HK-2 (cell line): ENCODE data around the gene TAF12.
"Not testable (repeated sequence)": the region's sequence is repeated elsewhere in the genome, so short reads cannot be mapped to it uniquely, and the experiment has no call there.

Experiments
- DNase-seq: peaks from one replicate; pipeline ENCODE4 v3.0.0-alpha.2; 2018; ENCODE audit not compliant: unreplicated experiment

TAF12 gene

GRCh38 chr1:28642847-28643635 lies at the start of gene TAF12:
Gene TAF12 (minus strand): TSS chr1:28643067. CDS start chr1:28622081, 20,986 bp downstream.
- peak; percentile 95 for DNase-seq

- not testable (repeated sequence) for DNase-seq
Measured at GRCh38 chr1:28691627-28692026, 48.8 kb upstream of the TAF12 start.

GRCh38 chr1:28684937-28685336 lies 42.1 kb upstream of the TAF12 start:
- DNase-seq: no peak

GRCh38 chr1:28682840-28683239 lies 40.0 kb upstream of the TAF12 start:
- DNase-seq: no peak

GRCh38 chr1:28680151-28680550 lies 37.3 kb upstream of the TAF12 start:
- DNase-seq: no peak

- no peak for DNase-seq
Measured at GRCh38 chr1:28675924-28676257, 33.0 kb upstream of the TAF12 start.

GRCh38 chr1:28672971-28673370 lies 30.1 kb upstream of the TAF12 start:
- not testable (repeated sequence) for DNase-seq

- no peak for DNase-seq
Measured at GRCh38 chr1:28671254-28671780, 28.4 kb upstream of the TAF12 start.

- peak; percentile 45 for DNase-seq
Measured at GRCh38 chr1:28668956-28669723, 26.3 kb upstream of the TAF12 start.

- DNase-seq: peak; percentile 84
Measured at GRCh38 chr1:28668191-28668955, 25.5 kb upstream of the TAF12 start, which contains the start of gene GMEB1. Gene GMEB1 (plus strand): TSS chr1:28668784. CDS start chr1:28683613, 14,829 bp downstream.

- DNase-seq: no peak
Measured at GRCh38 chr1:28666806-28667205, 23.9 kb upstream of the TAF12 start.

- no peak for DNase-seq
Measured at GRCh38 chr1:28663871-28664470, 21.1 kb upstream of the TAF12 start.

GRCh38 chr1:28656335-28656734 lies 13.5 kb upstream of the TAF12 start:
- no peak for DNase-seq

GRCh38 chr1:28655448-28656311 lies 12.8 kb upstream of the TAF12 start:
- not testable (repeated sequence) for DNase-seq

- peak; percentile 14 for DNase-seq
Measured at GRCh38 chr1:28653870-28654269, 11.0 kb upstream of the TAF12 start.

GRCh38 chr1:28653063-28653462 lies 10.2 kb upstream of the TAF12 start:
- not testable (repeated sequence) for DNase-seq

- DNase-seq: peak; percentile 89
Measured at GRCh38 chr1:28648474-28649198, 5.8 kb upstream of the TAF12 start, which contains the start of gene RNU11. Gene RNU11 (plus strand): TSS chr1:28648600.

GRCh38 chr1:28648008-28648473 lies 5.2 kb upstream of the TAF12 start:
- peak; percentile 86 for DNase-seq

- no peak for DNase-seq
Measured at GRCh38 chr1:28646040-28646439, 3.2 kb upstream of the TAF12 start.

GRCh38 chr1:28645406-28645805 lies 2.5 kb upstream of the TAF12 start:
- DNase-seq: not testable (repeated sequence)
